HG03575 (cell line): Measurements from ENCODE around the gene MAIP1.

Experiments used
- ATAC-seq: cut with Tn5 transposase; IDR thresholded peaks from one replicate; pipeline ENCODE4 v1.9.1; 2021; ENCODE audit not compliant: unreplicated experiment, insufficient number of reproducible peaks, low FRiP score; ENCODE audit errors: extremely low read depth

The MAIP1 gene

GRCh38 chr2:199943373-199943772, 12.0 kb upstream of the MAIP1 start:
- no peak for ATAC-seq

GRCh38 chr2:199946196-199946595, 9.2 kb upstream of the MAIP1 start:
- ATAC-seq, result no peak

GRCh38 chr2:199946836-199947235, 8.5 kb upstream of the MAIP1 start:
- no peak for ATAC-seq

- no peak for ATAC-seq
Observed at GRCh38 chr2:199950396-199950795, 5.0 kb upstream of the MAIP1 start.

GRCh38 chr2:199951023-199951422, 4.4 kb upstream of the MAIP1 start:
- ATAC-seq, result no peak

GRCh38 chr2:199955007-199955338, 409 bp upstream of the MAIP1 start:
- ATAC-seq, result peak; percentile 18

- ATAC-seq, result no peak
Observed at GRCh38 chr2:199956062-199956380, 639 bp downstream of the MAIP1 start.

GRCh38 chr2:199958014-199958413, 2.6 kb downstream of the MAIP1 start:
- no peak for ATAC-seq

- no peak for ATAC-seq
Observed at GRCh38 chr2:199962203-199962602, 6.8 kb downstream of the MAIP1 start.

GRCh38 chr2:199966405-199966804, 11.0 kb downstream of the MAIP1 start:
- no peak for ATAC-seq

- no peak for ATAC-seq
Observed at GRCh38 chr2:199966976-199967375, 11.6 kb downstream of the MAIP1 start.

- ATAC-seq, result no peak
Observed at GRCh38 chr2:199968126-199968525, 12.7 kb downstream of the MAIP1 start.

GRCh38 chr2:199972088-199972626, 16.8 kb downstream of the MAIP1 start:
- no peak for ATAC-seq

GRCh38 chr2:199973703-199974102, 18.3 kb downstream of the MAIP1 start:
- ATAC-seq, result no peak

GRCh38 chr2:199975273-199975895, 20.0 kb downstream of the MAIP1 start:
- no peak for ATAC-seq

GRCh38 chr2:199977984-199978415, 22.6 kb downstream of the MAIP1 start:
- peak; percentile 54 for ATAC-seq

- no peak for ATAC-seq
Observed at GRCh38 chr2:199979398-199979797, 24.0 kb downstream of the MAIP1 start.

- ATAC-seq, result no peak
Observed at GRCh38 chr2:199979832-199980628, 24.6 kb downstream of the MAIP1 start.

- ATAC-seq, result no peak
Observed at GRCh38 chr2:199982126-199982843, 26.9 kb downstream of the MAIP1 start.

- ATAC-seq, result no peak
Observed at GRCh38 chr2:199983534-199983933, 28.2 kb downstream of the MAIP1 start.
